Bronchial epithelial cell (primary cell): Measurements from ENCODE around the gene CAPZA3. TPM values are rescaled to one million over a fixed set of nuclear protein-coding genes. Genes with fewer than 3 reads are reported as not detected.
"Not testable (repeated sequence)": the region's sequence is repeated elsewhere in the genome, so short reads cannot be mapped to it uniquely, and the experiment has no call there.

Source experiments
- DNase-seq: peaks from one replicate; pipeline ENCODE4 v3.0.0-alpha.2; 2010; ENCODE audit warnings: low read depth
- FAIRE-seq: peaks from 2 replicates; lab custom pipeline; 2011; peaks lifted over from hg19 to GRCh38; lab: Jason Lieb, UNC
- H3K27me3 ChIP-seq: 2 replicates; pipeline ENCODE4 v1.5.1; 2011; ENCODE audit warnings: low read length; ENCODE audit not compliant: control insufficient read depth, insufficient read depth
- H3K36me3 ChIP-seq: 2 replicates; pipeline ENCODE4 v1.5.1; 2011; ENCODE audit warnings: low read length; ENCODE audit not compliant: control insufficient read depth, insufficient read depth
- H3K4me3 ChIP-seq: 2 replicates; pipeline ENCODE4 v1.5.1; 2011; ENCODE audit warnings: mild to moderate bottlenecking, low read depth, low read length, control low read depth
- total RNA-seq: library from RNA; depleted of rRNA; stranded (reverse); fragments of >200 nt; gene quantifications from 2 replicates; pipeline ENCODE4 v1.2.1, GENCODE V29; 2014
- TF ChIP-seq, protein P1 (sequence below): IDR thresholded peaks from 2 replicates; pipeline ENCODE4 v1.5.1; 2011; ENCODE audit warnings: mild to moderate bottlenecking, moderate library complexity, low read length, control low read depth, inconsistent platforms; ENCODE audit not compliant: insufficient read depth, severe bottlenecking

The CAPZA3 gene, protein sequence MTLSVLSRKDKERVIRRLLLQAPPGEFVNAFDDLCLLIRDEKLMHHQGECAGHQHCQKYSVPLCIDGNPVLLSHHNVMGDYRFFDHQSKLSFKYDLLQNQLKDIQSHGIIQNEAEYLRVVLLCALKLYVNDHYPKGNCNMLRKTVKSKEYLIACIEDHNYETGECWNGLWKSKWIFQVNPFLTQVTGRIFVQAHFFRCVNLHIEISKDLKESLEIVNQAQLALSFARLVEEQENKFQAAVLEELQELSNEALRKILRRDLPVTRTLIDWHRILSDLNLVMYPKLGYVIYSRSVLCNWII
- total RNA-seq = 0.13 TPM in 1 of 2 replicates, not detected in the other

DNA sequence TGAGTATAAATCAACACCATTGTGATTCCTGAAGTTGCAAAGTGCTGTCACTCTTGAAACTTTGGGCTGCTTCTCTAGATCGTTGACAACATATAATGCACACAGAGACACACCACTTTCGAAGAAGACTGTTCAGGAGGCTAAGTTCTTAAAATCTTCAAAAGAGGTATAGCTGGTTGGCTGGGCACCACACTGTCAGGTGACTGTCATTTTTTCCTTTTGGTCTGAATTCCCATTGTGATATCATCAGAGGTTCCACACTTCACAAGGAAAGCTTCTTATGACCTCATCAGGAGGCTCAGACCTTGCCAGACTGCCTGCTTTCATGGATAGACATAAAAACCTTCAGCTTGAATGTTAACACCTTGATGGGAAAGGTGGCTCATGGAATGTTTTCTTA, at the start of gene CAPZA3, which contains the start of gene PLCZ1:
CAPZA3 (plus strand) TSS at position 301 of the 400 bp plus-strand sequence. CDS start 150 bp downstream, outside the sequence.
PLCZ1 (minus strand) TSS at position 194 of the 400 bp plus-strand sequence. CDS start 641 bp downstream, outside the sequence.
- FAIRE-seq = no peak
- H3K36me3 ChIP-seq = no peaks in the 10 kb centered on the region
- DNase-seq = no peak
- no peaks in the 10 kb centered on the region for H3K27me3 ChIP-seq
- no peak within 1 kb of the TSS for H3K4me3 ChIP-seq
- TF ChIP-seq, protein P1, sequence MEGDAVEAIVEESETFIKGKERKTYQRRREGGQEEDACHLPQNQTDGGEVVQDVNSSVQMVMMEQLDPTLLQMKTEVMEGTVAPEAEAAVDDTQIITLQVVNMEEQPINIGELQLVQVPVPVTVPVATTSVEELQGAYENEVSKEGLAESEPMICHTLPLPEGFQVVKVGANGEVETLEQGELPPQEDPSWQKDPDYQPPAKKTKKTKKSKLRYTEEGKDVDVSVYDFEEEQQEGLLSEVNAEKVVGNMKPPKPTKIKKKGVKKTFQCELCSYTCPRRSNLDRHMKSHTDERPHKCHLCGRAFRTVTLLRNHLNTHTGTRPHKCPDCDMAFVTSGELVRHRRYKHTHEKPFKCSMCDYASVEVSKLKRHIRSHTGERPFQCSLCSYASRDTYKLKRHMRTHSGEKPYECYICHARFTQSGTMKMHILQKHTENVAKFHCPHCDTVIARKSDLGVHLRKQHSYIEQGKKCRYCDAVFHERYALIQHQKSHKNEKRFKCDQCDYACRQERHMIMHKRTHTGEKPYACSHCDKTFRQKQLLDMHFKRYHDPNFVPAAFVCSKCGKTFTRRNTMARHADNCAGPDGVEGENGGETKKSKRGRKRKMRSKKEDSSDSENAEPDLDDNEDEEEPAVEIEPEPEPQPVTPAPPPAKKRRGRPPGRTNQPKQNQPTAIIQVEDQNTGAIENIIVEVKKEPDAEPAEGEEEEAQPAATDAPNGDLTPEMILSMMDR = no peak

DNA sequence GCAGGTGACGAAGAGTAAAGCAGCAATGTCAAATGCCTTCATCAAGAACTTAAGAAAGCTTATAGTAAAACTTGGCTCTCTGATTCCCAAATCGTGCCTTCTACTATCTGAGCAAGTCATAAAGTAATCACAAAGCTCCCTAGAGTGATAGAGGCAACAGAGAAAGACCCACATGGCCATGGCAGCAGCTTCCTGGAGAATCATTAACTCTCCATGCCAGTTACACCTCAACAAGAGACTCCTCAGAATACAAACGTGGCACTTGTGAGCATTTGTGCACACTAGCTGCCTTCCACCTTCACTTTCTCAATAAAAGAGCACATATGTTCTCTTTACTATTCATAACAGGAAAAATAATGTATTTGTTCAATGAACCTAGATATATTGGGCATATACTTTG, 48.1 kb upstream of the CAPZA3 start:
- TF ChIP-seq, protein P1 = no peak
- Histone ChIP-seq H3K27me3 (no peaks in the 10 kb centered on the region), H3K4me3 (no peak overlapping the region), H3K36me3 (no peaks in the 10 kb centered on the region)
- DNase-seq (no peak), FAIRE-seq (no peak)

DNA sequence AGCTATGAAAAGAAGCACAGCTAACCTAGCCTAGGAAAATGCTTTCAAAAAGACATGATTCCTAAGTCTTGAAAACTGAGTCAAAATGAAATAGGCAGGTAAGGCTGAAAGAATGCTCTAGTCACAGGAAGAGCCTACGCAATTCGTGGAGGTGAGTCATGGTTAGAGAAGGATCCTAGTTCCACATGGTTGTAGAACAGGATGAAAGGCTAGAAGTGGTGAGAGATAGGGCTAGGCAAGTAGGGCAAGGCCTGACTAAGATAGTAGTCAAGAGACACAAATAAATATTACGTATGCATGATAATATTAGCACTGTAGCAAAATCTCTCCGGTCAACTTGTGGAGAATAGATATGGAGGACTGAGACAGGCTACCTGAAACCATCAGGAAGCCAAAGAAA, 47.3 kb upstream of the CAPZA3 start:
- TF ChIP-seq, protein P1 = no peak
- Histone ChIP-seq H3K4me3 (no peak overlapping the region), H3K36me3 (no peaks in the 10 kb centered on the region), H3K27me3 (no peaks in the 10 kb centered on the region)
- FAIRE-seq (peak; percentile 100), DNase-seq (peak; percentile 100)

DNA sequence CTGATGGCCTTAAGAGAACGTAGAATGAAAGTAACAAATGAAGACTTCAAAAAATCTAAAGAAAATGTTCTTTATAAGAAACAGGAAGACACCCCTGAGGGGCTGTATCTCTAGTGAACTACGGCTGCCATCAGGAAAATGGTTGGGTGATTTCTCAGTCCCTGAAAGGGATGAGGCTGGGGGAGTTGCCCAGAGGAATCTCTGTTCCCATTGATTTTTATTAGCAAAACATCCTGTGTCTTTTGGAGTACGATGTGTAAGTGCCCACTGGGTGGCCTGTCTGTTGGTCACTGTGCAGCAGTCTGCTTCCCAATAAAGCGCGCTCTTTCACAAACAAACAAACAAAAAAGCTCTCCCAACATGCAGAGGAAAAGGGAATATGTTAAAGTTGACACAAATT, 43.9 kb upstream of the CAPZA3 start:
- H3K4me3 ChIP-seq, H3K27me3 ChIP-seq, H3K36me3 ChIP-seq, DNase-seq, FAIRE-seq: not testable (repeated sequence)

DNA sequence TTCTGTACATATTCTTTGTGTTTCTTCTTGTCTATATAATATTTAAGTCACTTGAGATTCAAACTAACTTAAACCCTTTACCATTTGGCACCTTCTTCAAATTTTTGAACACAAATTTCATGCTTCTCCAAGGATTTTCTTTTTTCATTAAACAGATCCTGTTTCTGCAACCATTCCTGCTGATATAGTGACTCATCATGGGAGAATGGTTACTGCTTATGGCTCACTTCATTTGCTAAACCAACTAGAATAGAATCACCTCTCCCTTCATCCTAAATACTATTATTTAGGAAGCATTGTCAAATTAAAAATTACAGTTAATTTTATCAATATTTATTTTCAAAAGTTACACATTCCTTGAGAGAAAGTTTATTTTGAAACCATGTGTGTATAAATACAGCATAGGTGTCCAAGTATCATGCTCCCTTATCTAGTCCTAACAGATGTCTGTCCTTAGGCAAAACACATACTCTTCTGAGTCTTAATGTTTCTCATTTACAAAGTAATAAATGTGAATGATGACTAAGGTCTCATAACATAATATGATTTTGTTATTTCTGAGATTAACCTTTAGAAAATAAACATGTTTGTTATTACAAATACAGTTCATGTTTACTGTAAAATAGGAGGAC, 40.8 kb upstream of the CAPZA3 start:
- H3K4me3 ChIP-seq = no peak overlapping the region
- no peaks in the 10 kb centered on the region for H3K27me3 ChIP-seq
- DNase-seq (peak; percentile 79), FAIRE-seq (no peak)
- TF ChIP-seq, protein P1 = no peak
- no peaks in the 10 kb centered on the region for H3K36me3 ChIP-seq

DNA sequence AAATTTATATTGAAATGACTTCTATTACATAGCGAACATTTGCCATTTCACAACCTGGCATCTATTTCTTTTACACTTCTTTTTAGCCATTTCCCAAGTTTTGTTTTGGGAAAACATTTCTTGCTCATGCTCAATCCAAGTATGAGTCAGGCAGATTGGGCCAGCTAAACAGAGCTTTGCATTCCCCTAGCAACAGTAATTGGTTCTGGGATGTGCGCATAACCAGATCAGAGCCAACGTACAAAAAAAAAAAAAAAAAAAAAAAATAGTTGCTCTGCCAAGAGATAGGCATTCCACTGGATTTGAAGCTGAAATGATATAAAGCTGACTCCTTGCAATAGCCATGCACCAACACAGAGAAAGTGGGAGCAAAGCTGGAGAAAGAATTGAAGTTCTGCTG, 37.6 kb upstream of the CAPZA3 start:
- FAIRE-seq = no peak
- Histone ChIP-seq H3K36me3 (no peaks in the 10 kb centered on the region), H3K4me3 (no peak overlapping the region), H3K27me3 (no peaks in the 10 kb centered on the region)
- no peak for DNase-seq
- TF ChIP-seq, protein P1 = no peak
